Measurements from ENCODE around the gene TRAPPC12.
"Not testable (repeated sequence)": the region's sequence is repeated elsewhere in the genome, so short reads cannot be mapped to it uniquely, and the experiment has no call there.

Gene TRAPPC12

GRCh38 chr2:3361518-3362389 lies 17.7 kb upstream of the TRAPPC12 start:
- H3F3A ChIP-seq (ENCODE audit: control insufficient read depth, insufficient read depth), result 0 out of 2 replicates have a peak, but pooled peaks cover 2% of the 10 kb centered on the region
- no peak for TF ChIP-seq CTCF (IDR thresholded peaks at IDR 0.05; ENCODE audit: low read depth, low read length, poor library complexity, severe bottlenecking)
- no peak for TF ChIP-seq EZH2phosphoT487 (IDR thresholded peaks at IDR 0.05; ENCODE audit: borderline replicate concordance, low read length)
- no peaks in the 10 kb centered on the region for H3K9me3 ChIP-seq (ENCODE audit: control insufficient read depth, insufficient read depth, low read length)
- 0 out of 2 replicates have a peak, but pooled peaks cover 4% of the 10 kb centered on the region for H4K20me1 ChIP-seq (ENCODE audit: control insufficient read depth, insufficient read depth, low read depth, low read length)
- H3K4me3 ChIP-seq (ENCODE audit: low read length), result no peak overlapping the region
- no peaks in the 10 kb centered on the region for H3K9me2 ChIP-seq (replicated peaks; ENCODE audit: control insufficient read depth, low read length)
- H3K79me2 ChIP-seq (ENCODE audit: control insufficient read depth, low read length), result peaks cover 92% of the 10 kb centered on the region
- H3K36me3 ChIP-seq (ENCODE audit: control insufficient read depth, low read length), result peaks cover 4% of the 10 kb centered on the region; the same call in 1 of the 2 replicates
- no peak overlapping the region for H3K4me2 ChIP-seq (ENCODE audit: low read length)
- no peaks in the 10 kb centered on the region for H3K27me3 ChIP-seq (ENCODE audit: control insufficient read depth, low read length)
- H3K4me1 ChIP-seq (ENCODE audit: control insufficient read depth, low read length), result peaks cover 35% of the 10 kb centered on the region
- H3K27ac ChIP-seq (ENCODE audit: low read depth, low read length), result no peak overlapping the region

GRCh38 chr2:3365219-3365618 lies 14.3 kb upstream of the TRAPPC12 start:
- Histone ChIP-seq H3K36me3 (ENCODE audit: control insufficient read depth, low read length) (no peaks in the 10 kb centered on the region), H3K4me3 (ENCODE audit: low read length) (no peak overlapping the region), H3K79me2 (ENCODE audit: control insufficient read depth, low read length) (peaks cover 82% of the 10 kb centered on the region), H3K27ac (ENCODE audit: low read depth, low read length) (no peak overlapping the region), H3K9me3 (ENCODE audit: control insufficient read depth, insufficient read depth, low read length) (no peaks in the 10 kb centered on the region), H4K20me1 (ENCODE audit: control insufficient read depth, insufficient read depth, low read depth, low read length) (0 out of 2 replicates have a peak, but pooled peaks cover 8% of the 10 kb centered on the region), H3F3A (ENCODE audit: control insufficient read depth, insufficient read depth) (no peaks in the 10 kb centered on the region), H3K27me3 (ENCODE audit: control insufficient read depth, low read length) (no peaks in the 10 kb centered on the region), H3K4me2 (ENCODE audit: low read length) (no peak overlapping the region), H3K4me1 (ENCODE audit: control insufficient read depth, low read length) (peaks cover 23% of the 10 kb centered on the region), H3K9me2 (replicated peaks; ENCODE audit: control insufficient read depth, low read length) (no peaks in the 10 kb centered on the region)
- no peak for TF ChIP-seq CTCF (IDR thresholded peaks at IDR 0.05; ENCODE audit: low read depth, low read length, poor library complexity, severe bottlenecking)

- H3F3A ChIP-seq (ENCODE audit: control insufficient read depth, insufficient read depth), result no peaks in the 10 kb centered on the region
- H3K79me2 ChIP-seq (ENCODE audit: control insufficient read depth, low read length), result peaks cover 56% of the 10 kb centered on the region
- no peaks in the 10 kb centered on the region for H3K27me3 ChIP-seq (ENCODE audit: control insufficient read depth, low read length)
- no peak overlapping the region for H3K27ac ChIP-seq (ENCODE audit: low read depth, low read length)
- no peaks in the 10 kb centered on the region for H3K36me3 ChIP-seq (ENCODE audit: control insufficient read depth, low read length)
- no peak overlapping the region for H3K4me3 ChIP-seq (ENCODE audit: low read length)
- 0 out of 2 replicates have a peak, but pooled peaks cover 4% of the 10 kb centered on the region for H4K20me1 ChIP-seq (ENCODE audit: control insufficient read depth, insufficient read depth, low read depth, low read length)
- TF ChIP-seq EZH2phosphoT487 (IDR thresholded peaks at IDR 0.05; ENCODE audit: borderline replicate concordance, low read length) (no peak), CTCF (IDR thresholded peaks at IDR 0.05; ENCODE audit: low read depth, low read length, poor library complexity, severe bottlenecking) (no peak)
- H3K4me1 ChIP-seq (ENCODE audit: control insufficient read depth, low read length), result peaks cover 13% of the 10 kb centered on the region
- no peak overlapping the region for H3K4me2 ChIP-seq (ENCODE audit: low read length)
- H3K9me3 ChIP-seq (ENCODE audit: control insufficient read depth, insufficient read depth, low read length), result no peaks in the 10 kb centered on the region
- H3K9me2 ChIP-seq (replicated peaks; ENCODE audit: control insufficient read depth, low read length), result no peaks in the 10 kb centered on the region
These were observed 11.2 kb upstream of the TRAPPC12 start for GRCh38 chr2:3368261-3368722.

GRCh38 chr2:3369340-3370181 lies 9.9 kb upstream of the TRAPPC12 start:
- H3K27ac ChIP-seq (ENCODE audit: low read depth, low read length), result not testable (repeated sequence)

More at GRCh38 chr2:3369340-3370181, 9.9 kb upstream of the TRAPPC12 start:
- not testable (repeated sequence) for H3K4me3 ChIP-seq (ENCODE audit: low read length); H3K27me3 ChIP-seq (ENCODE audit: control insufficient read depth, low read length); H3F3A ChIP-seq (ENCODE audit: control insufficient read depth, insufficient read depth); H4K20me1 ChIP-seq (ENCODE audit: control insufficient read depth, insufficient read depth, low read depth, low read length); H3K9me2 ChIP-seq (replicated peaks; ENCODE audit: control insufficient read depth, low read length); H3K9me3 ChIP-seq (ENCODE audit: control insufficient read depth, insufficient read depth, low read length); H3K36me3 ChIP-seq (ENCODE audit: control insufficient read depth, low read length); H3K4me2 ChIP-seq (ENCODE audit: low read length)
- peaks cover 13% of the 10 kb centered on the region for H3K4me1 ChIP-seq (ENCODE audit: control insufficient read depth, low read length)
- peaks cover 47% of the 10 kb centered on the region for H3K79me2 ChIP-seq (ENCODE audit: control insufficient read depth, low read length)
